ENCODE results near the gene ESYT1. TPM values are rescaled to one million over a fixed set of nuclear protein-coding genes. Genes with fewer than 3 reads are reported as not detected.

Gene ESYT1, protein sequence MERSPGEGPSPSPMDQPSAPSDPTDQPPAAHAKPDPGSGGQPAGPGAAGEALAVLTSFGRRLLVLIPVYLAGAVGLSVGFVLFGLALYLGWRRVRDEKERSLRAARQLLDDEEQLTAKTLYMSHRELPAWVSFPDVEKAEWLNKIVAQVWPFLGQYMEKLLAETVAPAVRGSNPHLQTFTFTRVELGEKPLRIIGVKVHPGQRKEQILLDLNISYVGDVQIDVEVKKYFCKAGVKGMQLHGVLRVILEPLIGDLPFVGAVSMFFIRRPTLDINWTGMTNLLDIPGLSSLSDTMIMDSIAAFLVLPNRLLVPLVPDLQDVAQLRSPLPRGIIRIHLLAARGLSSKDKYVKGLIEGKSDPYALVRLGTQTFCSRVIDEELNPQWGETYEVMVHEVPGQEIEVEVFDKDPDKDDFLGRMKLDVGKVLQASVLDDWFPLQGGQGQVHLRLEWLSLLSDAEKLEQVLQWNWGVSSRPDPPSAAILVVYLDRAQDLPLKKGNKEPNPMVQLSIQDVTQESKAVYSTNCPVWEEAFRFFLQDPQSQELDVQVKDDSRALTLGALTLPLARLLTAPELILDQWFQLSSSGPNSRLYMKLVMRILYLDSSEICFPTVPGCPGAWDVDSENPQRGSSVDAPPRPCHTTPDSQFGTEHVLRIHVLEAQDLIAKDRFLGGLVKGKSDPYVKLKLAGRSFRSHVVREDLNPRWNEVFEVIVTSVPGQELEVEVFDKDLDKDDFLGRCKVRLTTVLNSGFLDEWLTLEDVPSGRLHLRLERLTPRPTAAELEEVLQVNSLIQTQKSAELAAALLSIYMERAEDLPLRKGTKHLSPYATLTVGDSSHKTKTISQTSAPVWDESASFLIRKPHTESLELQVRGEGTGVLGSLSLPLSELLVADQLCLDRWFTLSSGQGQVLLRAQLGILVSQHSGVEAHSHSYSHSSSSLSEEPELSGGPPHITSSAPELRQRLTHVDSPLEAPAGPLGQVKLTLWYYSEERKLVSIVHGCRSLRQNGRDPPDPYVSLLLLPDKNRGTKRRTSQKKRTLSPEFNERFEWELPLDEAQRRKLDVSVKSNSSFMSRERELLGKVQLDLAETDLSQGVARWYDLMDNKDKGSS
- total RNA-seq (2022; extraction: Qiagen RNA extraction; ENCODE audit: low read depth): 62.8 to 69.8 TPM (median 63.7 TPM) in 5 replicates

DNA sequence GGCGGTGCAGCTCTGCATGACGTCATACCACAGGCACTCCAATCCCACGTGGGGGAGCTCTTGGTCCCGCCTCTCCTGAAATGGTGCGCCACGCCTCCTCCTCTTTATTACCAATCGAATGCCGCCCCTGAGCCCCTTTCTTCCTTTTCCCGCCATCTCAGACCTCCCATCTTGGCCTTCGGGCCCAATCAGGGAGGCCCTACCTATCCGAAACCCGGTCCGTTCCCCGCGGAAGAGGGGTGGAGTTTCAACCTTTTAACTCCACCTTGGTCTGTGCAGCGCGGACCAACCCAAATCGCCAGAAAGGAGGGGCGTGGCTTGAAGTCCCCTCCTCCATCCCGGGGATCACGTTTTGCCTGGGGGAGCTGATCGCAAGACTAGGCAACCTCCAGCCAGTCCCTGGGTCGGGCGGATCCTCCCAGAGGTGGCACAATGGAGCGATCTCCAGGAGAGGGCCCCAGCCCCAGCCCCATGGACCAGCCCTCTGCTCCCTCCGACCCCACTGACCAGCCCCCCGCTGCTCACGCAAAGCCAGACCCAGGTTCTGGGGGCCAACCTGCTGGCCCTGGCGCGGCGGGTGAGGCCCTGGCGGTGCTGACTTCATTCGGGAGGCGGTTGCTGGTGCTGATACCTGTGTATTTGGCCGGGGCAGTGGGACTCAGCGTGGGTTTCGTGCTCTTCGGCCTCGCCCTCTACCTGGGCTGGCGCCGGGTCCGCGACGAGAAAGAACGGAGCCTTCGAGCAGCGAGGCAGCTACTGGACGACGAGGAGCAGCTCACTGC, at the start of gene ESYT1:
TSS of gene ESYT1 (plus strand) at position 380 of the 782 bp plus-strand sequence. CDS start at position 433, 53 bp downstream.

DNA sequence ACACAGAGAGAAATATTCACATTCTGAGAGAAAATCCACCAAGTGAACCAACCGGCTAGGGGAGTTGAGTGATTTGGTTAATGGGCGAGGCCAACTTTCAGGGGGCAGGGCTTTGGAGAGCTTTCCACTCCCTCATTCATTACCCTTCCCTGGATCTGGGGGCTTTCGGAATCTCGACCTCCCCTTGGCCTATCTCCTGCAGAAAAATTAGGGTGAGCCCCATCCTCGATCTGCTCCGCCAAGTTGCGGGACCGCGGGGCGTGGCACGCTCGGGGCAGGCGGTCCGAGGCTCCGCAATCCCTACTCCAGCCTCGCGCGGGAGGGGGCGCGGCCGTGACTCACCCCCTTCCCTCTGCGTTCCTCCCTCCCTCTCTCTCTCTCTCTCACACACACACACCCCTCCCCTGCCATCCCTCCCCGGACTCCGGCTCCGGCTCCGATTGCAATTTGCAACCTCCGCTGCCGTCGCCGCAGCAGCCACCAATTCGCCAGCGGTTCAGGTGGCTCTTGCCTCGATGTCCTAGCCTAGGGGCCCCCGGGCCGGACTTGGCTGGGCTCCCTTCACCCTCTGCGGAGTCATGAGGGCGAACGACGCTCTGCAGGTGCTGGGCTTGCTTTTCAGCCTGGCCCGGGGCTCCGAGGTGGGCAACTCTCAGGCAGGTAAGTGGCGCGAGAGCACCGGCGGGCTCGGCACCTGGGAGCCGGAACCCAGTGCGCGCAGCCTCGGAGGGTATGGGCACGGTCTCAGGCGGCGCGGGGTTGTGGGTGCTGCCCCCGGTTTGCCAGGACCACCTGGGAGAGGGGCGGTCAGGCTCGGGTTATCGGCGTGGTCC, 48.1 kb upstream of the ESYT1 start, which contains the start of gene ERBB3:
TSS of gene ERBB3 (plus strand) at position 443 of the 833 bp plus-strand sequence. CDS start at position 579, 136 bp downstream.

DNA sequence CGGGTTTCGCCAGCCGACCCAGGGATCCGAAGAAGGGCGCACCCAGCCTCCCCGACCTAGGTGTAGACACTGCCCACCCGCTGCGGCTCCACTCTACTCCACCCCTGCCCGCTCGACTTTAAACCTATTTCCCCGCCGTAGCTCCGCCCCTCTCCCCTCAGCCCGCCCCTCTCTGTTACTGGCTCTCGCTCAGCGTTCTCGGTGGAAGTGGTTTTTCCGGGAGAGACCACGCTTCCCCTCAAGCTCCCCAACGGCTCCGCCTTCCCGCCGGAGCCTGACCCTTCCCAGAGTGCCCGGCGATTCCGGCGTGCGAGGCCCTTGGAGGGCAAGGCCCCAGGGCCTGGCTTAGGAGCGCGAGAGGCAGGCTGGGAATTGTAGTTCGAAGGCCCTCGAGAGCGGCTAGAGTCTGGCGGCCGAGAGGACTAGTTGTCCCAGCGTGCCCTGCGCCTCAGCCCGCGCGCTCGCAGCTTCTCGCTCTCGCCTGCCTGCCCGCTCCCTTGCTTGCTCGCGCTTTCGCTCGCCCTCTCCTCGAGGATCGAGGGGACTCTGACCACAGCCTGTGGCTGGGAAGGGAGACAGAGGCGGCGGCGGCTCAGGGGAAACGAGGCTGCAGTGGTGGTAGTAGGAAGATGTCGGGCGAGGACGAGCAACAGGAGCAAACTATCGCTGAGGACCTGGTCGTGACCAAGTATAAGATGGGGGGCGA, 23.8 kb upstream of the ESYT1 start, which contains the start of gene PA2G4:
TSS of gene PA2G4 (plus strand) at position 451 of the 706 bp plus-strand sequence. CDS start at position 630, 179 bp downstream.

DNA sequence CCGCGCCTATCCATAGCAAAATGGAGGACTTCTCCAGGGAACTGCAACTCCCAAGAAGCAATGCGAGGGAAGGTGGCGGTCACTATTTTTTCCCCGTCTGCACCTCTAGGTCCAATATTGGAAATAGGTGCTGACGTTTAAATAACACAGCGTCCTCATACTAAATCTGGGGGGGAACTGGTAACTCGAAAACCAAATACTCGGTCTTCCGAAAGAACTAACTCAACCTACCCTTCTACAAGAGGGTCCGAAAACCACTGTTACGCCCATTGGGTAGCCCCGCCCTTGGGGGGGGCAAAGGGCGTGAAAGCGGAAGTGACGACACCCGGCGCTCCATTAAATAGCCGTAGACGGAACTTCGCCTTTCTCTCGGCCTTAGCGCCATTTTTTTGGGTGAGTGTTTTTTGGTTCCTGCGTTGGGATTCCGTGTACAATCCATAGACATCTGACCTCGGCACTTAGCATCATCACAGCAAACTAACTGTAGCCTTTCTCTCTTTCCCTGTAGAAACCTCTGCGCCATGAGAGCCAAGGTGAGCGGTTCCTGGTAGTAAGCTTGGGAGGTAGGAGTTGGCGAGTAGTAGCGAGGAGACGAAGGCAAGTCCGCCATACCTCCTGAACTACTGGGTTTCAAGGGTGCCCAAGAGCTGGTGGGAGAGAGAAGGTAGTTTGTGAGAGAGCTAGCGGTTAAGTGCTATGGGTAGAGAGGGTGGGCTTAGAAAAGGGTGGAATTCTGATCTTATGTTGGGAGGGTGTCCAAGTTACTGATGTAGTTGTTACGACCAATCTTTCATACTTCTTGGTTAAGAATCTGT, 11.6 kb upstream of the ESYT1 start, which contains the start of gene RPL41:
TSS of gene RPL41 (plus strand) at position 367 of the 815 bp plus-strand sequence.

DNA sequence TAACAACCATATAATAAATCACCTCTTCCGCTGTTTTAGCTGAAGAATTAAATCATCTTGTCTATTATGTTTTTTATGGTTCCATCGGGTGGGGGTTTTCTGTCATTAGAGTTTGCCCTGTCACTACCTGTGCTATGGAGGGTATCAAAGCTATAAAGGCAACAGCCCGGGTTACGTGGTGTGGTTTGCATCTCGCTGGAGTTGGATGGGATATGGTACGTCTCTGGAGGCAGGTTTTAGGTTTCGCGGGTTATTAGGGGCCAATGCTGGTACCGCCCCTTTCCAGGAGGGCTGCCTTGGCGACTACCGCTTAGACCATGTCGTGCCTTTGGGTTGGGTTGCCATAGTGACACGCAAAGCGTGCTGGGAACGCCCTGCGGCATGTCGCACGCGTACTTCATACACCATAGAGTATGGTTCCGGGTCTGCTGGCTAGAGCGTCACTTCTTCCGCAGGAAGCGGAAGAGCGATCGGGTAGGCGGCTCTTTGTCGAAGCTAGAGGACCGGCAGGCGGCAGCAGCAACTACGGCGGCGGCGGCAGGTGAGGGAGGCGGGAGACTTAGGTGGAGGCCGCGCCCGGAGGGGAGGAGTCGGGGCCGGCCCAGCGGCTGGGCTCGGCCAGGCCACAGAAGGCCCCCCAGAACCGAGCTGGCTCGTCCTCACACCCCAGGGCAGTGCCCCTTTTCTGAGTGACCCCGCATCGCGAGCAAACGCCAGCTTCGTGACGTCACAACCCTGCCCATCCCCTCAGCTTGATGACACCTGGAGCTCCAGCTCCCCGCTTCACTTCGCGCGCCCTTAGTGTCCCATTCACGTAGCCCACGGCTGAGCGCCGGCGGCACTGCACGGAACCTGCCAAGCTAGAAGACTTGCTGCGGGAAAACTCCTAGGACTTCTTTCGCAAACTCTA, 10.0 kb upstream of the ESYT1 start, which contains the start of gene ZC3H10:
TSS of gene ZC3H10 (plus strand) at position 489 of the 910 bp plus-strand sequence. CDS start 2,297 bp downstream, outside the sequence.

DNA sequence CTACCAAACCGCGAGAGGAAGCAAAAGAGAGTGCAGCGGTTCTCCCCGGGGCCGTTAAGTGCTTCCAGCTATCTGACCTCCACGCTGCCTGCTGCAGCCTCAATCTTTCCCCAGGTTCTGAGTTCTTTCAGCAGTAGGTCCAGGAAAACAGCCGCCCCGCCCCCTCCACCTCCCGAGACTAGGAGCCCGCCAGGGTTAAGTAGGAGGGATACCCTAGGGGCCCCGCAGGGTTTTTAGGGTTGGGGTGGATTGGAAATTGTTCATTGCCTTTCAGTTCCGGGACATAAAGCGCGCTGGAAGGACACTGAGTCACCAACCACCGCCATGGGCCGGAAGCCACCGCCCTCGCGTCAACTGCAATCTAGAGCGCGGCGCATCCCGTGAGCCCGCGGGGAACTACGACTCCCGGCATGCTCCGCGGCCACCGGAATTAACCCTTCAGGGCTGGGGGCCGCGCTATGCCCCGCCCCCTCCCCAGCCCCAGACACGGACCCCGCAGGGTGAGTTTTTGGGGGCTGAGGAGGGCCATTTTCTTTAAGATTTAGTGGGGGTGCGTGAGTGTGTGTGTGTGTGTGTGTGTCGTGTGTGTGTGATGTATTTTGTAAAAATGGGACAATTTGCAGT, 24.2 kb downstream of the ESYT1 start, which contains the start of gene MYL6B:
TSS of gene MYL6B (plus strand) at position 456 of the 624 bp plus-strand sequence. CDS start 1,332 bp downstream, outside the sequence.

DNA sequence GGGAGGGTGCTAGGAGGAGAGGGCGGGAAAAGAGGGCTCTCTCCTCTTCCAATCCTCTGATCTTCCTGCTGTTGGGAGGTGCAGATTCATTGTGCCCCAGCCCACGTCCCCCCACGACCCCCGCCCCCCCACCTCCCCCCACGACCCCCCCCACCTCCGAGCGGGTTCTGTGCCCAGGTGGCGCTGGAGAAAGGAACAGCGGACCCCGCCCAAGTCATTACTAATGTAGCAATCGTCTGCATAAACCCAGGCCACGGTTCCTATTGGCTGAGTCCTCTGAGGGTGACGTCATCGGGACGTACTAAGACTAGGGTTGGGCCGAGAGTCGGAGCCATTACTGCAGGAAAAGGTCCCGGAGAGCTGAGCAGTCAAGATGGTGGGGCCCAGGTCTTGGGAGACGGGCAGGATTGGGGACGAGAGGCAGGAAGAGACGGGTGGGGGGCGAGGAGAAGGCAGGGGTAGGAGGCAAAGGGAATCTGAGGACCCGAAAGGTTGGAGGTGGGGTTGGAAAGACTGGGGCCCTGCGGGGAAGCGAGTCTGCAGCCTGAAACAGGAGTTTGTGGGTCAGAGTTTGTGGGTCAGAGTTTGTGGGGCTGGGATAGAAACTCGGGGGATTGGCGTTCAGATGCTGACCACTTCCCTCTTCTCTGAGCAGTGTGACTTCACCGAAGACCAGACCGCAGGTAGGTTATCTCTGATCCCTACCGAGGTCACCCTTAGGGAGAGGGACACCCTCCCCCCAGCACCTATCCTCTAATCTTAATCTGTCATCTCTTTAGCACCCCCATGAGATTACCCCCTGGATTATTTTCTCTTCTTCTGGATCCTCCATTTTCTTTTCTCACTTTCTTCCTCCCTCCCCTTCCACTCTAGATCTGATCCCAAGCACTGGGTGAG, 30.2 kb downstream of the ESYT1 start, which contains the start of gene MYL6:
TSS of gene MYL6 (plus strand) at position 331 of the 897 bp plus-strand sequence. CDS start at position 374, 43 bp downstream.

DNA sequence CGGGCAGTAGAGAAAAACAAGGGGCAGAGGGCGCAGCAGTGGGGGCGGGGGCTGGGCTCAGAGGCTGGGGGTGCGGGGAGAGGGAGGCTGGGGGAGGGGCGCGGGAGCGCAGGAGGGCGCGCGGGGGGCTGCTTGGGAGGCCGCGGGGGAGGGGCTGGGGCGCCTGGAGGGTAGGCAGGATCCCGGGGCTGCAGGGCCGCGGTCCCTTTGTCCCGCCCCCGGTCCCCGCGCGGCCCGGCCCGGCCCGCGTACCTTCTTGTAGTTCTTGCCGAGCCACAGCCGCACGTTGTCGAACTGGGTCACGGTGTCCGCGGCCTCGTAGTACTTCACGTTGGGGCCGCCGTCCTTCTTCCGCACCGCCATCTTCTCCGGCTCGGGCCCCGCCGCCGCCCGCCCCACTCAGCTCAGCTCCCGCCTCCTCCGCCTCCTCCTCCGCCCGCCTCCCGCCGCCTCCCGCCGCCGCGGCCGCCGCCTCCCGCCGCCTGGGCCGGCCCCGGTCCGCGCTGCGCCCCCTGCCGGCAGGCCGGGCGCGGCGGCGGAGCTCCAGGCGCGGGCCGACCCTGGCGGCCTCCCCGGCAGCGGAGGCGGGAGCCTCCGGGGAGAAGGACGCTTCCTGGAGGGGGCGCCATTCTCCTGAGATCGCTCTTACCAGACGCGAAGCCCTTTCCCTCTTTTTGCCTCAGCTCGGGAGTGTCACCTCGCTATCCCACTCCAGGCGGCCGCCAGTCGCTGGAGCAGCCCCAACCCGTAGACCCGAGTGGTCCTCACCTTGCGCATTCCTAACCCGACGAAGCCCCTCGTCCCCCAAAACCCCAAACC, 61.2 kb downstream of the ESYT1 start, which contains the start of gene SMARCC2:
TSS of gene SMARCC2 (minus strand) at position 385 of the 819 bp plus-strand sequence. CDS start at position 363, 22 bp downstream.

Other genes starting within 250 kb of the ESYT1 start
- 34.5 to 41.3 TPM (median 37.6 TPM) in 5 replicates for gene PYM1, start 200.4 kb upstream of the ESYT1 start, total RNA-seq (2022; extraction: Qiagen RNA extraction; ENCODE audit: low read depth)
- 16.2 to 24.4 TPM (median 16.9 TPM) in 5 replicates for gene DGKA, start 197.1 kb upstream of the ESYT1 start, total RNA-seq (2022; extraction: Qiagen RNA extraction; ENCODE audit: low read depth)
- 0.46 to 1.1 TPM (median 0.77 TPM) in 5 replicates for gene PMEL, start 162.2 kb upstream of the ESYT1 start, total RNA-seq (2022; extraction: Qiagen RNA extraction; ENCODE audit: low read depth)
- gene CDK2, start 161.4 kb upstream of the ESYT1 start, total RNA-seq (2022; extraction: Qiagen RNA extraction; ENCODE audit: low read depth): 48.9 to 59.9 TPM (median 56.5 TPM) in 5 replicates
- 30.6 to 39.1 TPM (median 37.3 TPM) in 5 replicates for gene RAB5B, start 154.2 kb upstream of the ESYT1 start, total RNA-seq (2022; extraction: Qiagen RNA extraction; ENCODE audit: low read depth)
- gene SUOX, start 131.0 kb upstream of the ESYT1 start, total RNA-seq (2022; extraction: Qiagen RNA extraction; ENCODE audit: low read depth): 8.0 to 11.5 TPM (median 10.4 TPM) in 5 replicates
- gene IKZF4, start 107.2 kb upstream of the ESYT1 start, total RNA-seq (2022; extraction: Qiagen RNA extraction; ENCODE audit: low read depth): 2.1 to 3.1 TPM (median 2.6 TPM) in 5 replicates
- 625 to 834 TPM (median 733 TPM) in 5 replicates for gene RPS26, start 86.3 kb upstream of the ESYT1 start, total RNA-seq (2022; extraction: Qiagen RNA extraction; ENCODE audit: low read depth)
- gene ERBB3, start 48.1 kb upstream of the ESYT1 start, total RNA-seq (2022; extraction: Qiagen RNA extraction; ENCODE audit: low read depth): 1.4 to 2.8 TPM (median 1.6 TPM) in 5 replicates
- 303 to 383 TPM (median 320 TPM) in 5 replicates for gene PA2G4, start 23.7 kb upstream of the ESYT1 start, total RNA-seq (2022; extraction: Qiagen RNA extraction; ENCODE audit: low read depth)
- gene RPL41, start 11.6 kb upstream of the ESYT1 start, total RNA-seq (2022; extraction: Qiagen RNA extraction; ENCODE audit: low read depth): 4,992 to 6,106 TPM (median 5,652 TPM) in 5 replicates
- gene ZC3H10, start 10.0 kb upstream of the ESYT1 start, total RNA-seq (2022; extraction: Qiagen RNA extraction; ENCODE audit: low read depth): 2.2 to 3.8 TPM (median 3.1 TPM) in 5 replicates
- 66.1 to 86.2 TPM (median 83.4 TPM) in 5 replicates for gene MYL6B, start 24.3 kb downstream of the ESYT1 start, total RNA-seq (2022; extraction: Qiagen RNA extraction; ENCODE audit: low read depth)
- 2,112 to 2,769 TPM (median 2,181 TPM) in 5 replicates for gene MYL6, start 30.1 kb downstream of the ESYT1 start, total RNA-seq (2022; extraction: Qiagen RNA extraction; ENCODE audit: low read depth)
- 32.3 to 42.9 TPM (median 37.8 TPM) in 5 replicates for gene SMARCC2, start 61.2 kb downstream of the ESYT1 start, total RNA-seq (2022; extraction: Qiagen RNA extraction; ENCODE audit: low read depth)
- gene RNF41, start 93.7 kb downstream of the ESYT1 start, total RNA-seq (2022; extraction: Qiagen RNA extraction; ENCODE audit: low read depth): 20.9 to 27.7 TPM (median 25.3 TPM) in 5 replicates
- 55.5 to 65.1 TPM (median 61.3 TPM) in 5 replicates for gene NABP2, start 96.1 kb downstream of the ESYT1 start, total RNA-seq (2022; extraction: Qiagen RNA extraction; ENCODE audit: low read depth)
- 0.13 TPM in 1 of 5 replicates, not detected in the others for gene SLC39A5, start 101.8 kb downstream of the ESYT1 start, total RNA-seq (2022; extraction: Qiagen RNA extraction; ENCODE audit: low read depth)
- 40.5 to 51.3 TPM (median 45.3 TPM) in 5 replicates for gene ANKRD52, start 130.1 kb downstream of the ESYT1 start, total RNA-seq (2022; extraction: Qiagen RNA extraction; ENCODE audit: low read depth)
- 17.7 to 20.7 TPM (median 19.9 TPM) in 5 replicates for gene COQ10A, start 138.7 kb downstream of the ESYT1 start, total RNA-seq (2022; extraction: Qiagen RNA extraction; ENCODE audit: low read depth)
- 147 to 170 TPM (median 156 TPM) in 5 replicates for gene CS, start 172.1 kb downstream of the ESYT1 start, total RNA-seq (2022; extraction: Qiagen RNA extraction; ENCODE audit: low read depth)
- 103 to 164 TPM (median 154 TPM) in 5 replicates for gene CNPY2, start 187.7 kb downstream of the ESYT1 start, total RNA-seq (2022; extraction: Qiagen RNA extraction; ENCODE audit: low read depth)
- gene PAN2, start 205.7 kb downstream of the ESYT1 start, total RNA-seq (2022; extraction: Qiagen RNA extraction; ENCODE audit: low read depth): 15.0 to 16.0 TPM (median 15.7 TPM) in 5 replicates
- 0.29 to 1.2 TPM (median 0.56 TPM) in 5 replicates for gene IL23A, start 210.6 kb downstream of the ESYT1 start, total RNA-seq (2022; extraction: Qiagen RNA extraction; ENCODE audit: low read depth)
- gene STAT2, start 231.8 kb downstream of the ESYT1 start, total RNA-seq (2022; extraction: Qiagen RNA extraction; ENCODE audit: low read depth): 11.5 to 14.8 TPM (median 12.1 TPM) in 5 replicates
- not detected in 5 replicates for gene APOF, start 234.6 kb downstream of the ESYT1 start, total RNA-seq (2022; extraction: Qiagen RNA extraction; ENCODE audit: low read depth)